Measurements from ENCODE around the gene VWA3B.

GRCh38 chr2:98240786-98241398, 153.9 kb downstream of the VWA3B start:
- TF ChIP-seq CTCF (conservative IDR thresholded peaks at IDR 0.05; ENCODE audit: low read length) (no peak), EZH2phosphoT487 (IDR thresholded peaks at IDR 0.05; ENCODE audit: borderline replicate concordance, low read depth, low read length) (no peak)
